Endothelial cell of umbilical vein (primary cell): ENCODE data around the gene COPRS. TPM values are rescaled to one million over a fixed set of nuclear protein-coding genes. Genes with fewer than 3 reads are reported as not detected.

Source experiments
- BruUV-seq: library from RNA; stranded (reverse); fragments of 400-500 nt; replicated peaks from 2 replicates; lab custom pipeline; 2021; lab: Mats Ljungman, UMichigan
- CTCF ChIA-PET: fragments of 300-600, 350-600 bp; sonication (Branson Sonifier 250); formaldehyde crosslinking; loops from one replicate; lab custom pipeline; 2021; ENCODE audit warnings: antibody characterized with exemption, inconsistent platforms; lab: Charles Lee
- POLR2A ChIA-PET: fragments of 300-600, 350-600 bp; sonication (Branson Sonifier 250); formaldehyde crosslinking; loops from one replicate; lab custom pipeline; 2021; ENCODE audit warnings: antibody characterized with exemption, inconsistent platforms; lab: Charles Lee
- DNase-seq: peaks from one replicate; pipeline ENCODE4 v3.0.0-alpha.2; 2011; ENCODE audit warnings: low read depth, low spot score
- FAIRE-seq: peaks from 2 replicates; lab custom pipeline; 2011; peaks lifted over from hg19 to GRCh38; lab: Jason Lieb, UNC
- H2AFZ ChIP-seq: 2 replicates; pipeline ENCODE4 v1.6.0; 2012; ENCODE audit warnings: low read depth, low read length, control low read depth, inconsistent platforms
- H3K27ac ChIP-seq: 2 replicates; pipeline ENCODE4 v1.5.1; 2011; ENCODE audit warnings: low read depth, mild to moderate bottlenecking, control low read depth, low read length, moderate library complexity; ENCODE audit not compliant: insufficient read depth
- H3K27me3 ChIP-seq, 2 experiments: 2 replicates each; pipeline versions ENCODE4 v1.6.0 to v1.6.1; 2011; ENCODE audit warnings: low read length in 2 of 2, mixed read lengths in 1 of 2; ENCODE audit not compliant: control insufficient read depth in 2 of 2, insufficient read depth in 2 of 2
- H3K36me3 ChIP-seq, 2 experiments: 2 replicates in 1 of 2; 3 replicates in 1 of 2; pipeline ENCODE4 v1.5.1; 2011; ENCODE audit warnings: low read length in 2 of 2, mild to moderate bottlenecking in 1 of 2, moderate library complexity in 1 of 2; ENCODE audit not compliant: control insufficient read depth in 2 of 2, insufficient read depth in 2 of 2; ENCODE audit errors: extremely low read depth in 1 of 2
- H3K4me1 ChIP-seq: 3 replicates; pipeline ENCODE4 v1.5.1; 2011; ENCODE audit warnings: mild to moderate bottlenecking, low read length; ENCODE audit not compliant: control insufficient read depth, insufficient read depth; ENCODE audit errors: extremely low read depth
- H3K4me2 ChIP-seq: 2 replicates; pipeline ENCODE4 v1.6.1; 2011; ENCODE audit warnings: low read length, control low read depth, mixed read lengths; ENCODE audit not compliant: insufficient read depth
- H3K4me3 ChIP-seq, 3 experiments: fragments of 200-600 bp in 1 of 3; sonication (generic), shearing (Covaris generic) in 1 of 3; replicated peaks in 1 of 3; 2 replicates each; pipeline ENCODE4 v1.5.1; 2011 to 2016; ENCODE audit warnings: control low read depth in 3 of 3, low read length in 3 of 3, mild to moderate bottlenecking in 2 of 3, inconsistent platforms in 1 of 3, low read depth in 1 of 3, moderate library complexity in 1 of 3; ENCODE audit not compliant: insufficient read depth in 1 of 3
- H3K79me2 ChIP-seq: 2 replicates; pipeline ENCODE4 v1.6.0; 2012; ENCODE audit warnings: low read length, inconsistent platforms; ENCODE audit not compliant: control insufficient read depth, insufficient read depth
- H3K9ac ChIP-seq: replicated peaks from 2 replicates; pipeline ENCODE3; 2011; ENCODE audit warnings: low read length, control low read depth; ENCODE audit not compliant: insufficient read depth; ENCODE audit errors: extremely low read depth
- H3K9me1 ChIP-seq: replicated peaks from 3 replicates; pipeline ENCODE4 v1.6.0; 2011; ENCODE audit warnings: mild to moderate bottlenecking, low read length; ENCODE audit not compliant: control insufficient read depth, insufficient read depth; ENCODE audit errors: extremely low read depth
- H3K9me3 ChIP-seq: replicated peaks from 2 replicates; pipeline ENCODE4 v1.5.1; 2012; ENCODE audit warnings: low read length, inconsistent platforms; ENCODE audit not compliant: control insufficient read depth, insufficient read depth
- H4K20me1 ChIP-seq: replicated peaks from 2 replicates; pipeline ENCODE3; 2011; ENCODE audit warnings: mild to moderate bottlenecking, low read length; ENCODE audit not compliant: control insufficient read depth, insufficient read depth; ENCODE audit errors: extremely low read depth
- CTCF ChIP-seq, 2 donors: IDR thresholded peaks; 1 replicate in 1 of 2; 2 replicates in 1 of 2; pipeline ENCODE4 v1.5.1; 2011; ENCODE audit warnings: low read length in 2 of 2, mild to moderate bottlenecking in 2 of 2, moderate library complexity in 2 of 2, control low read depth in 1 of 2, inconsistent platforms in 1 of 2, low read depth in 1 of 2; ENCODE audit not compliant: insufficient read depth in 1 of 2; ENCODE audit errors: extremely low read depth in 1 of 2
- EZH2 ChIP-seq: IDR thresholded peaks from 2 replicates; pipeline ENCODE4 v1.6.1; 2012; ENCODE audit warnings: borderline replicate concordance, low read depth, mild to moderate bottlenecking, moderate library complexity, low read length, inconsistent platforms; ENCODE audit not compliant: severe bottlenecking
- FOS ChIP-seq: IDR thresholded peaks from 2 replicates; pipeline ENCODE4 v1.6.1; 2011; ENCODE audit warnings: mild to moderate bottlenecking, low read length, moderate library complexity, borderline replicate concordance; ENCODE audit not compliant: insufficient read depth
- GATA2 ChIP-seq: IDR thresholded peaks from 2 replicates; pipeline ENCODE4 v1.7.0; 2011; ENCODE audit warnings: low read depth, mild to moderate bottlenecking, moderate library complexity, mixed read lengths, low read length; ENCODE audit not compliant: insufficient read length, insufficient read depth
- JUN ChIP-seq: IDR thresholded peaks from 2 replicates; pipeline ENCODE4 v1.6.1; 2011; ENCODE audit warnings: borderline replicate concordance, low read depth; ENCODE audit not compliant: insufficient read length, insufficient read depth
- MAX ChIP-seq: IDR thresholded peaks from 2 replicates; pipeline ENCODE4 v1.6.1; 2011; ENCODE audit not compliant: insufficient read depth, insufficient read length
- MYC ChIP-seq: IDR thresholded peaks from one replicate; pipeline ENCODE4 v1.6.1; 2011; ENCODE audit warnings: mild to moderate bottlenecking, low read depth, low read length
- POLR2A ChIP-seq: IDR thresholded peaks from 2 replicates; pipeline ENCODE4 v1.6.1; 2012; ENCODE audit warnings: low read depth, mild to moderate bottlenecking, control low read depth, low read length
- POLR2AphosphoS5 ChIP-seq: IDR thresholded peaks from 2 replicates; pipeline ENCODE4 v1.6.1; 2012; ENCODE audit warnings: low read depth, mild to moderate bottlenecking, control low read depth, low read length, moderate library complexity; ENCODE audit not compliant: insufficient read depth
- dilution Hi-C: fragments of 300-500 bp; cut with MboI; formaldehyde crosslinking; loops from one replicate; pipeline ENCODE4 v1.15.0; 2019; ENCODE audit warnings: low sequenced_read_pairs; ENCODE audit not compliant: extremely low pct_ligation_motif_present
- intact Hi-C: fragments of 100-400 bp; cut with micrococcal nuclease; formaldehyde crosslinking; loops from one replicate; pipeline ENCODE4 v1.10.0; 2022
- polyA plus RNA-seq, 4 experiments: library from polyadenylated mRNA; depleted of rRNA in 3 of 4; stranded (reverse) in 3 of 4; unstranded in 1 of 4; fragments of >200 nt; gene quantifications; 2 replicates each; pipeline versions ENCODE4 v1.2.1 to v1.2.3, GENCODE V29; 2011 to 2012; ENCODE audit warnings: missing spikeins in 1 of 4
- total RNA-seq: library from RNA; stranded (reverse); gene quantifications from 2 replicates; pipeline ENCODE4 v1.2.3, GENCODE V29; 2021

Gene COPRS
- total and polyA plus RNA-seq, 2 donors (not counting 3 experiments of a cell fraction or from before 2014, with no cell fraction given), result 43.1 to 48.0 TPM

GRCh38 chr17:31878703-31879073 lies 19.6 kb upstream of the COPRS start:
- Histone ChIP-seq H3K79me2 (no peaks in the 10 kb centered on the region), H3K4me3 (no peak overlapping the region), H3K4me1 (peaks cover 2% of the 10 kb centered on the region), H3K27me3 (no peaks in the 10 kb centered on the region), H3K9me1 (no peaks in the 10 kb centered on the region), H3K36me3 (peaks cover 4 to 20% of the 10 kb centered on the region in 2 experiments), H4K20me1 (no peaks in the 10 kb centered on the region), H3K27ac (peak overlapping the region; percentile 19), H3K4me2 (no peak overlapping the region), H3K9ac (no peak overlapping the region), H2AFZ (no peak overlapping the region), H3K9me3 (no peaks in the 10 kb centered on the region)
- ChIA-PET CTCF (interaction anchor here (1.0 kb wide), 2 partner anchors 22 to 442 kb away, joined by 3 read pairs; no protein-coding TSS in a partner anchor), POLR2A (no interaction called here)
- TF ChIP-seq POLR2A (no peak), EZH2 (no peak), MAX (no peak), CTCF (IDR thresholded peaks at IDR 0.05; ENCODE audit: extremely low read depth in 1 of 2, insufficient read depth in 1 of 2, low read depth in 1 of 2, low read length in 2 of 2) (no peak), MYC (no peak), JUN (no peak), FOS (no peak), POLR2AphosphoS5 (no peak), GATA2 (no peak)
- dilution Hi-C loops (no loop called here), intact Hi-C loops (no loop called here)
- no TSS peak for BruUV-seq
- FAIRE-seq (no peak), DNase-seq (no peak)
